GM21367 (cell line): Measurements from ENCODE around the gene IER2.
"Not testable (repeated sequence)": the region's sequence is repeated elsewhere in the genome, so short reads cannot be mapped to it uniquely, and the experiment has no call there.

Source experiments
- ATAC-seq: cut with Tn5 transposase; IDR thresholded peaks from one replicate; pipeline ENCODE4 v1.9.1; 2021; ENCODE audit not compliant: unreplicated experiment

The IER2 gene

DNA sequence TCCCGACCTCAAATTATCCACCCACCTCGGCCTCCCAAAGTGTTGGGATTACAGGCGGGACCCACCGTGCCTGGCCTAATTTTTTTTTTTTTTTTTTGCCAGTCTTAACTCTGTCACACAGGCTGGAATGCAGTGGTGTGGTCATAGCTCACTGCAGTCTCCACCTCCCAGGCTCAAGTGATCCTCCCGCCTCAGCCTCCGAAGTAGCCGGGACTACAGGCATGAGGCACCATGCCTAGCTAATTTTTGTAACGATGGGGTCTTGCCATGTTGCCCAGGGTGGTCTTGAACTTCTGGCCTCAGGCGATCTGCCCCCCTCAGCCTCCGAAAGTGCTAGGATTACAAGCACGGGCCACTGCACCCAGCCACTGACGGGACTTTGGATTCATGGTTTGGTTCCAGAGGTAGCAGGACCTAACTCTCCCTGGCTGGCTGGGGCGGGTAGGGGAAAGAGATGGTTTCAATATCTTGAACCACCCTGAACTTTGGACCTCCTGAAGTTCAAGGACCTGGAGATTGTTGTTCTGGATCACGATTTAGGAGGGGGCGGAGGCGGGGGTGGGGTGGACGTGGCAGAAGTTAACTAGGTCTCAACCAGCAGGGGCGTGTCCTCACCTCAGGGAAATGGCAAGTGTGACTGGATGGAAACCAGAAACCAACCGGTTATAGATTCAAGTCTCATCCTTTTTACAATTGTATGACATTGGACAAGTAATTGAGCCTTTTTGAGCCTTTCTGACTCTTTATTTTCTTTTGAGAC, 40.8 kb downstream of the IER2 start:
- no peak for ATAC-seq

DNA sequence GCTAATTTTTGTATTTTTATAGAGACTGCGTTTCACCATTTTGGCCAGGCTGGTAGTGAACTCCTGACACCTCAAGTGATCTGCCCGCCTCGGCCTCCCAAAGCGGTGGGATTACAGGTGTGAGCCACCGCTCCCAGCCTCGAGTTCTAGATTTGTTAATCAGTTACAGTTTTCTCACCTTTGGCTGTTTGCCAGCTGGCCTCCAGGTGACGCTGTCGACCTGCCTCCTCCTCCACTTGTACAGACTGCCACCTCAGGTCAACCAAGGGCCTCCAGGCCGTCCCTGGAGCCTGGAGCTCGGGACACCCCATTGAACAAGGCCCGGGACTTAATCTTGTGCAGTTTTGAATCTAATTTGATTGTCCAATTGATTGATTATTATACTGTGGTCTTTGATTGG, 45.5 kb downstream of the IER2 start:
- ATAC-seq, result no peak

DNA sequence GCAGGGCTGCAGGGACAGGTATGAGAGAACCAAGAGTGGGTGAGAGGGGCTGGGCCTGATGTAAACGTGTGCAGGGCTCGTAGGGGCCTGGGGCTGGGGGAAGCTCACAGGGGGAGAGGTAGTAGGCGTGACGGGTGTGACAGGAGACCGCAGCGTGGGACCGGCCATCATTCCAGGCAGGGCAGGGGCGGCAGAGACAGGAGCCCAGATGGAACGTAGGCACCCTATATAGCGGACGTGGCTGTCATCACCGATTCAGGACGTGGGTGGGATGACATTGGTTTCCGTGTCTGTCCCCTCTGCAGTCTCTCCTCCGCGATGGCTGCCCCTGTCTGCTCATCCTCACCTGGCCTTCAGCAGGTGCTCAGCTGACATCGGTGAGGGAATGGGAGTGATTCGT, 48.4 kb downstream of the IER2 start:
- ATAC-seq, result no peak

DNA sequence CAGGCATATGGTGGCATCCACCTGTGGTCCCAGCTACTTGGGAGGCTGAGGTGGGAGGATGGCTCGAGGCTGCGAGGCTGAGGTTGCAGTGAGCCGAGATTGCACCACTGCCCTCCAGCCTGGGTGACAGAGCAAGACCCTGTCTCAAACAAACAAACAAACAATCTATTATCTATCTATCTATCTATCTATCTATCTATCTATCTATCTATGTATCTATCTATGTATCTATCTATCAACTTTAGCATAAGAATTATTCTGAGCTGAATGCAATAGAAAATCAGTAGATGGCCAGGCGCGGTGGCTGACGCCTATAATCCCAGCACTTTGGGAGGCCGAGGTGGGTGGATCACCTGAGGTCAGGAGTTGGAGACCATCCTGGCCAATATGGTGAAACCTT, 51.9 kb downstream of the IER2 start:
- not testable (repeated sequence) for ATAC-seq
